Tibial nerve (tissue), 4 donors: ENCODE data around the gene KLHL35. TPM values are rescaled to one million over a fixed set of nuclear protein-coding genes. Genes with fewer than 3 reads are reported as not detected.

ENCODE experiments used
- DNase-seq, 2 donors: peaks; one replicate each; pipeline ENCODE4 v3.0.0-alpha.2; 2019; ENCODE audit warnings: low spot score in 2 of 2
- H3K27ac ChIP-seq, 4 donors: fragments of 200-600 bp; sonication (generic) in 3 of 4; one replicate each; pipeline ENCODE4 v1.5.1; 2017 to 2019; ENCODE audit warnings: mild to moderate bottlenecking in 1 of 4
- H3K27me3 ChIP-seq, 2 donors: fragments of 200-600 bp; sonication (generic) in 1 of 2; one replicate each; pipeline versions ENCODE4 v1.5.1 to v1.6.0; 2017 to 2019
- H3K36me3 ChIP-seq, 3 donors: fragments of 200-600 bp; sonication (generic); one replicate each; pipeline ENCODE4 v1.5.1; 2018 to 2019
- H3K4me1 ChIP-seq, 4 donors: fragments of 200-600 bp; sonication (generic) in 3 of 4; one replicate each; pipeline ENCODE4 v1.5.1; 2017 to 2019
- H3K4me3 ChIP-seq, 4 donors: fragments of 200-600 bp; sonication (generic) in 3 of 4; one replicate each; pipeline ENCODE4 v1.5.1; 2017 to 2019; ENCODE audit warnings: mild to moderate bottlenecking in 1 of 4, moderate library complexity in 1 of 4
- H3K9me3 ChIP-seq, 4 donors: fragments of 200-600 bp; sonication (generic) in 3 of 4; one replicate each; pipeline ENCODE4 v1.5.1; 2017 to 2019
- CTCF ChIP-seq, 5 experiments: fragments of 200-600 bp in 3 of 5; fragments of 450-650 bp in 2 of 5; sonication (generic) in 3 of 5; IDR thresholded peaks; one replicate each; pipeline ENCODE4 v1.5.1; 2016 to 2019; ENCODE audit warnings: antibody characterized with exemption in 5 of 5, mild to moderate bottlenecking in 3 of 5, moderate library complexity in 2 of 5
- EP300 ChIP-seq, 2 donors: sonication (generic); formaldehyde crosslinking; IDR thresholded peaks; one replicate each; pipeline ENCODE4 v1.6.1; 2017; ENCODE audit warnings: antibody characterized with exemption in 2 of 2, mild to moderate bottlenecking in 1 of 2
- POLR2A ChIP-seq, 2 donors: fragments of 450-650 bp; IDR thresholded peaks; one replicate each; pipeline ENCODE4 v1.6.1; 2017; ENCODE audit warnings: antibody characterized with exemption in 2 of 2, mild to moderate bottlenecking in 2 of 2, moderate library complexity in 2 of 2
- WGBS, 2 donors: methylation state at CpG; one replicate each; pipeline ENCODE4 v1.1.5; 2018; 5-methylcytosine and 5-hydroxymethylcytosine counted together
- total RNA-seq, 4 donors: library from RNA; depleted of rRNA; stranded (reverse); fragments of >200 nt; gene quantifications; one replicate each; pipeline ENCODE4 v1.1.0, GENCODE V29; 2016

The KLHL35 gene
- total RNA-seq, 4 donors from 2014 or later, result 3.0 to 11.1 (median 6.6) TPM

GRCh38 chr11:75450826-75451821, 18.1 kb upstream of the KLHL35 start:
- no peak for DNase-seq
- WGBS, 2 donors, result 68 to 77% methylated on average over 45 of the region's 46 CpGs
- H3K27me3 ChIP-seq, result no peaks in the 10 kb centered on the region
- peaks cover 0 to 15% (median 0%) of the 10 kb centered on the region in 3 donors for H3K36me3 ChIP-seq
- peaks cover 0 to 29% (median 10%) of the 10 kb centered on the region in 4 donors for H3K4me1 ChIP-seq
- no peak overlapping the region for H3K27ac ChIP-seq
- TF ChIP-seq POLR2A (IDR thresholded peaks at IDR 0.05), result no peak
- TF ChIP-seq CTCF (IDR thresholded peaks at IDR 0.05), result peak in 3 of 5 experiments; percentile 14 to 37 (median 31)
- TF ChIP-seq EP300 (IDR thresholded peaks at IDR 0.05), result no peak
- no peak overlapping the region for H3K4me3 ChIP-seq
- no peaks in the 10 kb centered on the region for H3K9me3 ChIP-seq

GRCh38 chr11:75450236-75450635, 17.2 kb upstream of the KLHL35 start:
- 87 to 94% methylated on average over 2 to 7 of the region's 7 CpGs for WGBS, 2 donors
- peaks cover 0 to 15% (median 0%) of the 10 kb centered on the region in 3 donors for H3K36me3 ChIP-seq
- H3K27me3 ChIP-seq, result no peaks in the 10 kb centered on the region
- H3K9me3 ChIP-seq, result no peaks in the 10 kb centered on the region
- peaks cover 0 to 23% (median 9%) of the 10 kb centered on the region in 4 donors for H3K4me1 ChIP-seq
- H3K27ac ChIP-seq, result no peak overlapping the region
- no peak for TF ChIP-seq EP300 (IDR thresholded peaks at IDR 0.05)
- TF ChIP-seq CTCF (IDR thresholded peaks at IDR 0.05), result no peak
- no peak for TF ChIP-seq POLR2A (IDR thresholded peaks at IDR 0.05)
- no peak overlapping the region for H3K4me3 ChIP-seq
- no peak for DNase-seq

- H3K27ac ChIP-seq, result no peak overlapping the region
- H3K4me1 ChIP-seq, result peaks cover 0 to 18% (median 7%) of the 10 kb centered on the region in 4 donors
- H3K4me3 ChIP-seq, result no peak overlapping the region
- H3K9me3 ChIP-seq, result no peaks in the 10 kb centered on the region
- 84 to 85% methylated on average over 11 of the region's 11 CpGs for WGBS, 2 donors
- no peak for DNase-seq
- peaks cover 0 to 15% (median 0%) of the 10 kb centered on the region in 3 donors for H3K36me3 ChIP-seq
- no peaks in the 10 kb centered on the region for H3K27me3 ChIP-seq
- TF ChIP-seq EP300 (IDR thresholded peaks at IDR 0.05), result no peak
- no peak for TF ChIP-seq POLR2A (IDR thresholded peaks at IDR 0.05)
- TF ChIP-seq CTCF (IDR thresholded peaks at IDR 0.05), result no peak
These were observed 16.8 kb upstream of the KLHL35 start for GRCh38 chr11:75449776-75450175.

- WGBS, 2 donors, result 81 to 100% methylated on average over 2 to 8 of the region's 10 CpGs
- no peaks in the 10 kb centered on the region for H3K27me3 ChIP-seq
These were observed 16.3 kb upstream of the KLHL35 start for GRCh38 chr11:75449271-75449670.

More at GRCh38 chr11:75449271-75449670, 16.3 kb upstream of the KLHL35 start:
- no peak for TF ChIP-seq CTCF (IDR thresholded peaks at IDR 0.05)
- TF ChIP-seq POLR2A (IDR thresholded peaks at IDR 0.05), result no peak
- TF ChIP-seq EP300 (IDR thresholded peaks at IDR 0.05), result no peak
- Histone ChIP-seq H3K4me1 (peaks cover 0 to 13% (median 3%) of the 10 kb centered on the region in 4 donors), H3K36me3 (peaks cover 0 to 15% (median 0%) of the 10 kb centered on the region in 3 donors), H3K4me3 (no peak overlapping the region), H3K9me3 (no peaks in the 10 kb centered on the region), H3K27ac (no peak overlapping the region)
- no peak for DNase-seq
